Right forelimb (tissue), 1 donor: ENCODE data around the gene SLC4A1AP.
A peak's percentile ranks its signal among the peaks of the same experiment; 100 is the strongest.

Source experiments
- DNase-seq: peaks from one replicate; pipeline ENCODE4 v3.0.0-alpha.2; 2018

The SLC4A1AP gene

GRCh38 chr2:27704342-27704876 is 40.7 kb downstream of the SLC4A1AP start:
- no peak for DNase-seq

- DNase-seq: no peak
These were observed 42.3 kb downstream of the SLC4A1AP start for GRCh38 chr2:27705851-27706622.

GRCh38 chr2:27707462-27708256 is 44.0 kb downstream of the SLC4A1AP start:
- no peak for DNase-seq

- DNase-seq: no peak
These were observed 44.6 kb downstream of the SLC4A1AP start for GRCh38 chr2:27708257-27708654.

GRCh38 chr2:27708666-27709065 is 45.0 kb downstream of the SLC4A1AP start:
- no peak for DNase-seq

GRCh38 chr2:27709326-27709725 is 45.6 kb downstream of the SLC4A1AP start:
- DNase-seq: no peak

GRCh38 chr2:27709960-27710575 is 46.4 kb downstream of the SLC4A1AP start:
- no peak for DNase-seq

- no peak for DNase-seq
These were observed 47.1 kb downstream of the SLC4A1AP start for GRCh38 chr2:27710640-27711430.

GRCh38 chr2:27711804-27712203 is 48.1 kb downstream of the SLC4A1AP start:
- no peak for DNase-seq

GRCh38 chr2:27712522-27712921 is 48.8 kb downstream of the SLC4A1AP start:
- DNase-seq: no peak

- DNase-seq: no peak
These were observed 49.5 kb downstream of the SLC4A1AP start for GRCh38 chr2:27713201-27713600.

- no peak for DNase-seq
These were observed 50.4 kb downstream of the SLC4A1AP start for GRCh38 chr2:27714053-27714452.

- no peak for DNase-seq
These were observed 51.2 kb downstream of the SLC4A1AP start for GRCh38 chr2:27714851-27715291.

- peak; percentile 73 for DNase-seq
These were observed 51.9 kb downstream of the SLC4A1AP start for GRCh38 chr2:27715318-27716210.

- no peak for DNase-seq
These were observed 52.8 kb downstream of the SLC4A1AP start for GRCh38 chr2:27716301-27717069.

- DNase-seq: no peak
These were observed 53.5 kb downstream of the SLC4A1AP start for GRCh38 chr2:27717070-27717795.

- DNase-seq: no peak
These were observed 56.4 kb downstream of the SLC4A1AP start for GRCh38 chr2:27720004-27720551.

- DNase-seq: no peak
These were observed 57.6 kb downstream of the SLC4A1AP start for GRCh38 chr2:27721335-27721734.

GRCh38 chr2:27721884-27722485 is 58.3 kb downstream of the SLC4A1AP start:
- DNase-seq: no peak
